Body of pancreas (tissue), 4 donors: ENCODE results near the gene TTC7B.

Source experiments
- POLR2A ChIP-seq, 3 donors: fragments of 450-650 bp; IDR thresholded peaks; one replicate each; pipeline ENCODE4 v1.6.1; 2016; ENCODE audit warnings: antibody characterized with exemption in 3 of 3, mild to moderate bottlenecking in 2 of 3
- TF ChIP-seq, protein P1 (sequence below), 7 experiments: fragments of 450-650 bp in 4 of 7; fragments of 200-600 bp in 3 of 7; sonication (generic) in 3 of 7; IDR thresholded peaks; one replicate each; pipeline ENCODE4 v1.5.1; 2016 to 2019; ENCODE audit warnings: antibody characterized with exemption in 7 of 7

- TF ChIP-seq, protein P1, sequence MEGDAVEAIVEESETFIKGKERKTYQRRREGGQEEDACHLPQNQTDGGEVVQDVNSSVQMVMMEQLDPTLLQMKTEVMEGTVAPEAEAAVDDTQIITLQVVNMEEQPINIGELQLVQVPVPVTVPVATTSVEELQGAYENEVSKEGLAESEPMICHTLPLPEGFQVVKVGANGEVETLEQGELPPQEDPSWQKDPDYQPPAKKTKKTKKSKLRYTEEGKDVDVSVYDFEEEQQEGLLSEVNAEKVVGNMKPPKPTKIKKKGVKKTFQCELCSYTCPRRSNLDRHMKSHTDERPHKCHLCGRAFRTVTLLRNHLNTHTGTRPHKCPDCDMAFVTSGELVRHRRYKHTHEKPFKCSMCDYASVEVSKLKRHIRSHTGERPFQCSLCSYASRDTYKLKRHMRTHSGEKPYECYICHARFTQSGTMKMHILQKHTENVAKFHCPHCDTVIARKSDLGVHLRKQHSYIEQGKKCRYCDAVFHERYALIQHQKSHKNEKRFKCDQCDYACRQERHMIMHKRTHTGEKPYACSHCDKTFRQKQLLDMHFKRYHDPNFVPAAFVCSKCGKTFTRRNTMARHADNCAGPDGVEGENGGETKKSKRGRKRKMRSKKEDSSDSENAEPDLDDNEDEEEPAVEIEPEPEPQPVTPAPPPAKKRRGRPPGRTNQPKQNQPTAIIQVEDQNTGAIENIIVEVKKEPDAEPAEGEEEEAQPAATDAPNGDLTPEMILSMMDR (IDR thresholded peaks at IDR 0.05): no peak
- no peak for TF ChIP-seq POLR2A (IDR thresholded peaks at IDR 0.05)
These were observed 62.7 kb downstream of the TTC7B start for GRCh38 chr14:90753456-90754005.
